Measurements from ENCODE around the gene UBAP2L.

DNA sequence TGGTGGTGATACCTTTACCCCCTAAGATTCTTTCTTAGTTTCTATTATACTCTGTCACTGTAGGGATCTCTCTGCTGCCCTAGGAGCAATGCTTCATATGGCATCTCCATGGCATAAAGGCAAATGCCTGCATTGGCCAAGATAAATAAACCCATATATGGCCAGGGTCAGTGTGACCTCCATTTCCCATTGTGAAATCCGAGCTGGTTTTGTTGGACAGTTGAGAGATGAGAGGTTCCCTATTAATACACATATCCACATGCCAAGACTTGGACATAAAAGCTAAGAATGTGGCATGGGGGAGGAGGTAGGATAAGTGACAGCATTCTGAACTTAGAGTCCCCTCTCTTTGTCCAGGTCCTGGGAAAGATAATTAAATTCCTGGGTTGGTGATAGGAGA is 30.2 kb upstream of the UBAP2L start:
- no peak for TF ChIP-seq ZFX (IDR thresholded peaks at IDR 0.05)
- no peak for TF ChIP-seq CTCF (conservative IDR thresholded peaks at IDR 0.05)
